NB4 (cell line): ENCODE results near the gene HIBCH.

Experiments
- DNase-seq: peaks from one replicate; pipeline ENCODE4 v3.0.0; 2010; ENCODE audit warnings: low read depth
- H3K4me3 ChIP-seq: one replicate; pipeline ENCODE4 v1.5.1; 2011; ENCODE audit warnings: mild to moderate bottlenecking, low read depth, low read length, moderate library complexity
- CTCF ChIP-seq: IDR thresholded peaks from one replicate; pipeline ENCODE4 v1.5.1; 2012; ENCODE audit warnings: low read depth, low read length
- MYC ChIP-seq: IDR thresholded peaks from 2 replicates; pipeline ENCODE4 v1.6.1; 2011; ENCODE audit warnings: low read depth, low read length
- POLR2A ChIP-seq: IDR thresholded peaks from 2 replicates; pipeline ENCODE4 v1.6.1; 2011; ENCODE audit warnings: mild to moderate bottlenecking; ENCODE audit not compliant: insufficient read length; ENCODE audit errors: extremely low read depth
- TF ChIP-seq, protein P1 (sequence below): IDR thresholded peaks from 2 replicates; pipeline ENCODE4 v1.6.1; 2011; ENCODE audit warnings: low read depth, low read length

The HIBCH gene

DNA sequence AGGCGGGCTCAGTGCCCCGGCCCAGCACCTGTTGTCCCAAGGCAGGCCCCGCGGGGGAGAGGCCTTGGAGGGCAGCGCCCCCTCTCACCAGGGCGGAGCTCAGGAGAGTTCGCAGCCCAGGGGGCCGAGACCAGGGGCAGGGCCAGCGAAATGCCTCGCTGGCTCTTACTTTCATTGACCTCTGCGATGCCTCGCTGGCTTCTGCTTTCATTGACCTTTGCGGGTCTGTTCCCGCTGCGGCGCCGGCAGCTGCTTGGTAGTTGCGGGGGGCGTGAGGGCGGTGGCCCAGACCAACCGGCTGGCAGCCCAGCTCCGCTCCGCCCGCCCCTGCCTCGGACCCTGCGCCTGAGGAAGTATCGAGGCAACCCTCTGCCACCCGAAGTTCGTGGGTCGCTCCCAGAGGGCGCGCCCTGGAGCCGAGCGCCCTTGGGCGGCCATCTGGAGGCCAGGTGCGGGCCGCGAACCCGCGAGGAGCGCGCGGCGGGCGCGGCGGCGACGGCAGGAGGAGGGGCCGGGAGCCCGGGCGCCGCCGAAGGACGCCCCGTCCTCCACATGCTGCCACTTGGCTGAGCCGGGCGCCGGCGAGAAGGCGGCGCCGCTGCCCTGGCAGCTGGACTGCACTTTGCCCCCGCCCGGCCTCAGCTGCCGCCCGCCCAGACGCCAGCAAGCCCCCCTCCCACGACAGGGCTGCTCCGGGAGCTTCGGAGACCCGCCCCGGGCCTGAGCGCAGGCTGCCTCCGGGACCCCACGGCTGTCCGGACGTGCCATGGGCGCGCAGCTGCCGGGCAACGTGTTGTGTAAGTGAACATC is 139.1 kb downstream of the HIBCH start:
- peak overlapping the region; percentile 41 for H3K4me3 ChIP-seq
- TF ChIP-seq MYC: no peak
- peak; percentile 53 for TF ChIP-seq CTCF
- DNase-seq: peak; percentile 69

- no peak for TF ChIP-seq POLR2A
- no peak for TF ChIP-seq CTCF
- no peak for TF ChIP-seq MYC
- TF ChIP-seq, protein P1, sequence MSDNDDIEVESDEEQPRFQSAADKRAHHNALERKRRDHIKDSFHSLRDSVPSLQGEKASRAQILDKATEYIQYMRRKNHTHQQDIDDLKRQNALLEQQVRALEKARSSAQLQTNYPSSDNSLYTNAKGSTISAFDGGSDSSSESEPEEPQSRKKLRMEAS: no peak
- peak; percentile 10 for DNase-seq
- peak overlapping the region; percentile 41 for H3K4me3 ChIP-seq
Observed at GRCh38 chr2:190179754-190180312, 139.8 kb downstream of the HIBCH start.

DNA sequence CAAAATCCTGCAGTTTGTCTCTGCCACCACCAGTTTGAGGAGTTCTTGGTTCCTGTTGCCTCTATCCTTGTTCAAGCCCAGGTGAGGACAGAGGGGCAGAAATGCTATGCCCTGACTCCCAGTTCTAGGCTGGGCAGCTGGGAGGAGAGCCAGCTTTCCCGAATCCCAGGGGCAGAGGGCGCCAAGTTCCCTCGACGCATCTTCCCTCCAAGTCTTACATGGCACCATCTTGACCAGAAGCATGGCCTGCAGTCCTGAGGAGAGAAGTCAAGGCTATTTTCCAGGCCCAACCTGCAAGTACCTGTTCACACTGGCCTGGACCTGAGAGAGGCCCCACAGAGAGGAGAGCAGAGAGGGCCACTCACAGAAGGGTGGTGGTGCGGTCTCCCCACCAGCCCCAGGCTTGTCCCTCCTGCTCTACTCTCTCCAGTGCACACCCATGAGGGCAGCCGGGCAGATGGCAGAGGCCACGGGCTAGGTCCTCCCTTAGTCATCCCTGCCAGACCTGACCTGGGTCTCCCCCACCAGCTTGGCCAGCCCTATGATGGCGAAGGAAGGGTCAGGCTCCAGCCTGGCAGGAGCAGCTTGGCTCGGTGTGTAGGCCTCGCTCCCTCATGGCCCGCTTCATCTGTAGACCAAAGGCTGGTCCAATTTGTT is 141.4 kb downstream of the HIBCH start:
- no peak overlapping the region for H3K4me3 ChIP-seq
- DNase-seq: no peak
- no peak for TF ChIP-seq MYC
- TF ChIP-seq POLR2A: no peak
- TF ChIP-seq, protein P1: no peak
- TF ChIP-seq CTCF: no peak

DNA sequence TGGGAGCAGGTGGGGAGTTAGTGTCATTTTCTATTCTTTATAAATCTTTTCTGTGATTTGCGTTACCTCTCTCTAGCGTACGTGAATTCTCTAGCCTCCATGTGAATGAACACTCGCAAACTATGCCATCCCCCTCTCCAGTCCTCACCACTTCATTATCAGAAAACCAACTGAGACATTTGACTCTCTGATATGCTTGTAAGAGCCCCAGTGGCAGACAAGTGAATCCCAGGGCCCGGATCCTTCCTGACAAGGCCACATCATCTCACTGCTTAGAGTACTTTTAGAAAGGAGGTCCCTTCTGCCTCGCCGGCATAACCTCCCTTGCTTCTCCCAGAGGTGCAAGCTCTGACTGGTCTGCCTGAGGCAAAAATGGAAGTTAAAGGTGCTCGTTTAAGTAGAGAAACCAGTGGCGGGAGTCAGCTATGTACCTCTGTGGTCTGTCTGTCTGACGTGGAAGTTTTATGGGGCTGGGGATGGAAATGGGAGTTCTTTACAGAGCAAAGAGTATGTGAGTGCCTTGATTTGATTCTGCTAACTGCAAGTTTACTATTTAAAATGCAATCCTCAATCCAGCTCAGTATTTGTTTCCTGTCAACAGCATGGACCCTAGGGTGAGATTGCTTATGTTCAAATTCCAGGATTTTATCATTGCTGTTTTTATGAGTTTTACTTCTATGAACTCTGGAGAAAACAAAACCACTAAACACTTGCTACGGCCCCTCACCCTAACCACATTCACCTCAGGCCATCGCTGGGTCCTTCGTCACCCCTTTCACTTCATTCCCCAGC is 142.2 kb downstream of the HIBCH start:
- no peak overlapping the region for H3K4me3 ChIP-seq
- no peak for DNase-seq
- TF ChIP-seq, protein P1: no peak
- TF ChIP-seq POLR2A (no peak), MYC (no peak)

DNA sequence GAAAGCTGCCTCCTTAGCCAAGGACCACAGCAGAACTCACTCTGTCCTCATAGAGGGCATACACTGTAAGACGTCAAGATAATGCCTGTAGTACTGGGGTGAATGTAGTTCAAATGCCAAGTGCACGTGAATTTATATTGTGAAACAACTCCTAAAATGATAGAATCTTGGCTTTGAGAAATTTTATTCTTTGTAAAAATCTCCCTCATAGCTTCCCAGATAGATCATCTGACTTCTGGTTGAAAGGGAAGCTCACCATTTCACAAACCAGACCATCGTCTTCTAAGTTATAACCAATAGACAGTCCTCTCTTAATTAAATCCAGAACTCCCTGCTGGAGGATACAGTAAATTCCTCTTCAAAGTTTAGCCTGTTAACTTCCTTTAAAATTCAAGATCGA is 146.2 kb downstream of the HIBCH start:
- DNase-seq: no peak
- H3K4me3 ChIP-seq: no peak overlapping the region
- TF ChIP-seq CTCF: no peak

GRCh38 chr2:190170673-190171072 is 149.0 kb downstream of the HIBCH start:
- no peak overlapping the region for H3K4me3 ChIP-seq
- DNase-seq: no peak
- TF ChIP-seq MYC: no peak
- TF ChIP-seq, protein P1: no peak
- no peak for TF ChIP-seq POLR2A
- TF ChIP-seq CTCF: no peak
